Left forelimb (tissue), 1 donor: ENCODE data around the gene DYNLRB2.

Source experiments
- DNase-seq: peaks from one replicate; pipeline ENCODE4 v3.0.0-alpha.2; 2018; ENCODE audit warnings: low spot score

Gene DYNLRB2

GRCh38 chr16:80599466-80599865 lies 58.7 kb downstream of the DYNLRB2 start:
- no peak for DNase-seq
